GM23338 (cell line): ENCODE data around the gene CYB5RL. TPM values are rescaled to one million over a fixed set of nuclear protein-coding genes. Genes with fewer than 3 reads are reported as not detected.
A peak's percentile ranks its signal among the peaks of the same experiment; 100 is the strongest.

Experiments used
- ATAC-seq: fragments of 200-7000 bp; cut with Tn5 transposase; 3 replicates; pipeline ENCODE4 v1.9.1; 2020
- DNase-seq: peaks from one replicate; pipeline ENCODE4 v3.0.0-alpha.2; 2015; ENCODE audit warnings: low spot score
- H2AFZ ChIP-seq: fragments of 200-600 bp; sonication (generic); 2 replicates; pipeline ENCODE4 v1.8.0; 2016; ENCODE audit warnings: antibody characterized with exemption, mild to moderate bottlenecking, moderate library complexity
- H3F3A ChIP-seq: fragments of 200-600 bp; sonication (generic); replicated peaks from 2 replicates; pipeline ENCODE4 v1.8.0; 2017; ENCODE audit warnings: antibody characterized with exemption, mixed run types, low read depth
- H3K27ac ChIP-seq: fragments of 200-600 bp; sonication (generic); 2 replicates; pipeline ENCODE4 v1.6.1; 2016; ENCODE audit warnings: low read depth
- H3K27me3 ChIP-seq: fragments of 200-600 bp; sonication (generic); 2 replicates; pipeline ENCODE4 v1.8.0; 2016; ENCODE audit warnings: mild to moderate bottlenecking, mixed run types, moderate library complexity; ENCODE audit not compliant: insufficient read depth
- H3K36me3 ChIP-seq: fragments of 200-600 bp; sonication (generic); 2 replicates; pipeline ENCODE4 v1.8.0; 2016; ENCODE audit warnings: mild to moderate bottlenecking; ENCODE audit not compliant: insufficient read depth
- H3K4me1 ChIP-seq: fragments of 200-600 bp; sonication (generic); 2 replicates; pipeline ENCODE4 v1.8.0; 2016; ENCODE audit warnings: mild to moderate bottlenecking, moderate library complexity; ENCODE audit not compliant: insufficient read depth
- H3K4me2 ChIP-seq: fragments of 200-600 bp; sonication (generic); 2 replicates; pipeline ENCODE4 v1.7.1; 2017; ENCODE audit warnings: mixed run types
- H3K4me3 ChIP-seq: fragments of 200-600 bp; sonication (generic); 2 replicates; pipeline ENCODE4 v1.6.1; 2016; ENCODE audit warnings: mixed run types
- H3K79me2 ChIP-seq: fragments of 200-600 bp; sonication (generic); replicated peaks from 2 replicates; pipeline ENCODE4 v1.8.0; 2017; ENCODE audit warnings: mild to moderate bottlenecking; ENCODE audit not compliant: insufficient read depth
- H3K9me2 ChIP-seq: fragments of 200-600 bp; sonication (generic); 2 replicates; pipeline ENCODE4 v1.8.0; 2017; ENCODE audit not compliant: insufficient read depth
- H4K20me1 ChIP-seq: fragments of 200-600 bp; sonication (generic); replicated peaks from 2 replicates; pipeline ENCODE4 v1.8.0; 2017; ENCODE audit warnings: mild to moderate bottlenecking; ENCODE audit not compliant: insufficient read depth
- H3K27ac Mint-ChIP-seq: 2 replicates; pipeline ENCODE4 v1.8.0; 2020; ENCODE audit warnings: inconsistent platforms, mild to moderate bottlenecking, moderate library complexity, mixed read lengths
- H3K27me3 Mint-ChIP-seq: 3 replicates; pipeline ENCODE4 v1.8.0; 2022; ENCODE audit warnings: low read depth, mild to moderate bottlenecking, moderate library complexity, mixed read lengths, inconsistent platforms; ENCODE audit not compliant: insufficient read depth, poor library complexity
- H3K36me3 Mint-ChIP-seq: 3 replicates; pipeline ENCODE4 v1.8.0; 2021; ENCODE audit warnings: low read depth, mild to moderate bottlenecking, inconsistent platforms, moderate library complexity, mixed read lengths
- H3K4me1 Mint-ChIP-seq: 3 replicates; pipeline ENCODE4 v1.8.0; 2020; ENCODE audit warnings: mild to moderate bottlenecking, inconsistent platforms, mixed read lengths
- H3K4me3 Mint-ChIP-seq: 3 replicates; pipeline ENCODE4 v1.8.0; 2021; ENCODE audit warnings: moderate library complexity, mild to moderate bottlenecking, inconsistent platforms, mixed read lengths
- H3K9me3 Mint-ChIP-seq: 3 replicates; pipeline ENCODE4 v1.8.0; 2020; ENCODE audit warnings: moderate library complexity, mild to moderate bottlenecking, inconsistent platforms, mixed read lengths
- CREB1 ChIP-seq: fragments of 250-450 bp; sonication (Bioruptor Pico); IDR thresholded peaks from 2 replicates; pipeline ENCODE4 v1.5.0; 2020; ENCODE audit warnings: low read depth, mild to moderate bottlenecking, moderate library complexity
- EZH2 ChIP-seq: fragments of 200-600 bp; sonication (generic); IDR thresholded peaks from one replicate; pipeline ENCODE4 v1.8.0; 2017; ENCODE audit warnings: antibody characterized with exemption, mild to moderate bottlenecking, low read depth; ENCODE audit not compliant: unreplicated experiment
- EZH2phosphoT487 ChIP-seq: fragments of 200-600 bp; sonication (generic); IDR thresholded peaks from one replicate; pipeline ENCODE4 v1.8.1; 2018; ENCODE audit warnings: antibody characterized with exemption; ENCODE audit not compliant: unreplicated experiment
- JUNB ChIP-seq: IDR thresholded peaks from one replicate; pipeline ENCODE4 v1.6.1; 2016; ENCODE audit warnings: antibody characterized with exemption; ENCODE audit not compliant: unreplicated experiment
- NANOG ChIP-seq: IDR thresholded peaks from 2 replicates; pipeline ENCODE4 v1.6.1; 2016; ENCODE audit warnings: antibody characterized with exemption, borderline replicate concordance
- POLR2AphosphoS5 ChIP-seq: IDR thresholded peaks from 2 replicates; pipeline ENCODE4 v1.6.1; 2016; ENCODE audit warnings: antibody characterized with exemption, low read depth
- STAT1 ChIP-seq: IDR thresholded peaks from one replicate; pipeline ENCODE4 v1.6.1; 2016; ENCODE audit warnings: antibody characterized with exemption; ENCODE audit not compliant: unreplicated experiment
- ZNF114 ChIP-seq: fragments of 250-450 bp; sonication (Bioruptor Pico); IDR thresholded peaks from 2 replicates; pipeline ENCODE4 v1.5.0; 2020; ENCODE audit warnings: mild to moderate bottlenecking, moderate library complexity
- ZNF331 ChIP-seq: fragments of 250-450 bp; sonication (Bioruptor Pico); IDR thresholded peaks from 2 replicates; pipeline ENCODE4 v1.5.0; 2020; ENCODE audit warnings: low read depth, mild to moderate bottlenecking, moderate library complexity
- polyA plus RNA-seq: library from polyadenylated mRNA; unstranded; fragments of >200 nt; fragmentation: Nextera tagmentation; extraction: Ambion mirVana; gene quantifications from 2 replicates; pipeline ENCODE4 v1.2.1, GENCODE V29; 2016
- total RNA-seq: library from RNA; depleted of rRNA; stranded (reverse); fragments of >200 nt; shearing (Covaris generic); gene quantifications from 2 replicates; pipeline ENCODE4 v1.2.3, GENCODE V29; 2014
- TF ChIP-seq, protein P1 (sequence below): fragments of 250-450 bp; sonication (Bioruptor Pico); IDR thresholded peaks from 2 replicates; pipeline ENCODE4 v1.5.0; 2020; ENCODE audit warnings: mild to moderate bottlenecking, moderate library complexity
- TF ChIP-seq, protein P2 (sequence below): IDR thresholded peaks from 2 replicates; pipeline ENCODE4 v1.6.1; 2016; ENCODE audit warnings: antibody characterized with exemption
- TF ChIP-seq, protein P3 (sequence below): IDR thresholded peaks from one replicate; pipeline ENCODE4 v1.6.1; 2018; ENCODE audit warnings: antibody characterized with exemption; ENCODE audit not compliant: unreplicated experiment
- TF ChIP-seq, protein P4 (sequence below), 2 experiments: fragments of 200-600 bp in 1 of 2; sonication (generic) in 1 of 2; conservative IDR thresholded peaks; 2 replicates each; pipeline versions ENCODE4 v1.5.1 to v1.6.1; 2016 to 2017; ENCODE audit warnings: antibody characterized with exemption in 2 of 2, low read depth in 2 of 2, mild to moderate bottlenecking in 2 of 2, moderate library complexity in 1 of 2

Gene CYB5RL
- total and polyA plus RNA-seq, 2 experiments from 2014 or later: 5.9 to 11.5 TPM

DNA sequence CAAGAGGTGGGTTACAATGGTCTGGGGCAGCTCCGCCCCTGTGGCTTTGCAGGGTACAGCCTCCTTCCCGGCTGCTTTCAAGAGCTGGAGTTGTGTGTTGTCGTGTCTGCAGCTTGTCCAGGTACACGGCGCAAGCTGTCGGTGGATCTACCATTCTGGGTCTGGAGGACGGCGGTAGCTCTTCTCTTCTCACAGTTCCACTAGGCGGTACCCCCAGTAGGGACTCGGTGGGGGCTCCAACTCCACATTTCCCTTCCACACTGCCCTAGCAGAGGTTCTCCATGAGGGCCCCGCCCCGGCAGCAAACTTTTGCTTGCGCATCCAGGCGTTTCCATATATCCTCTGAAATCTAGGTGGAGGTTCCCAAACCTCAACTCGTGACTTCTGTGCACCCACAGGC is 34.7 kb downstream of the CYB5RL start:
- peaks cover 8% of the 10 kb centered on the region for H3K27me3 Mint-ChIP-seq
- TF ChIP-seq, protein P1, sequence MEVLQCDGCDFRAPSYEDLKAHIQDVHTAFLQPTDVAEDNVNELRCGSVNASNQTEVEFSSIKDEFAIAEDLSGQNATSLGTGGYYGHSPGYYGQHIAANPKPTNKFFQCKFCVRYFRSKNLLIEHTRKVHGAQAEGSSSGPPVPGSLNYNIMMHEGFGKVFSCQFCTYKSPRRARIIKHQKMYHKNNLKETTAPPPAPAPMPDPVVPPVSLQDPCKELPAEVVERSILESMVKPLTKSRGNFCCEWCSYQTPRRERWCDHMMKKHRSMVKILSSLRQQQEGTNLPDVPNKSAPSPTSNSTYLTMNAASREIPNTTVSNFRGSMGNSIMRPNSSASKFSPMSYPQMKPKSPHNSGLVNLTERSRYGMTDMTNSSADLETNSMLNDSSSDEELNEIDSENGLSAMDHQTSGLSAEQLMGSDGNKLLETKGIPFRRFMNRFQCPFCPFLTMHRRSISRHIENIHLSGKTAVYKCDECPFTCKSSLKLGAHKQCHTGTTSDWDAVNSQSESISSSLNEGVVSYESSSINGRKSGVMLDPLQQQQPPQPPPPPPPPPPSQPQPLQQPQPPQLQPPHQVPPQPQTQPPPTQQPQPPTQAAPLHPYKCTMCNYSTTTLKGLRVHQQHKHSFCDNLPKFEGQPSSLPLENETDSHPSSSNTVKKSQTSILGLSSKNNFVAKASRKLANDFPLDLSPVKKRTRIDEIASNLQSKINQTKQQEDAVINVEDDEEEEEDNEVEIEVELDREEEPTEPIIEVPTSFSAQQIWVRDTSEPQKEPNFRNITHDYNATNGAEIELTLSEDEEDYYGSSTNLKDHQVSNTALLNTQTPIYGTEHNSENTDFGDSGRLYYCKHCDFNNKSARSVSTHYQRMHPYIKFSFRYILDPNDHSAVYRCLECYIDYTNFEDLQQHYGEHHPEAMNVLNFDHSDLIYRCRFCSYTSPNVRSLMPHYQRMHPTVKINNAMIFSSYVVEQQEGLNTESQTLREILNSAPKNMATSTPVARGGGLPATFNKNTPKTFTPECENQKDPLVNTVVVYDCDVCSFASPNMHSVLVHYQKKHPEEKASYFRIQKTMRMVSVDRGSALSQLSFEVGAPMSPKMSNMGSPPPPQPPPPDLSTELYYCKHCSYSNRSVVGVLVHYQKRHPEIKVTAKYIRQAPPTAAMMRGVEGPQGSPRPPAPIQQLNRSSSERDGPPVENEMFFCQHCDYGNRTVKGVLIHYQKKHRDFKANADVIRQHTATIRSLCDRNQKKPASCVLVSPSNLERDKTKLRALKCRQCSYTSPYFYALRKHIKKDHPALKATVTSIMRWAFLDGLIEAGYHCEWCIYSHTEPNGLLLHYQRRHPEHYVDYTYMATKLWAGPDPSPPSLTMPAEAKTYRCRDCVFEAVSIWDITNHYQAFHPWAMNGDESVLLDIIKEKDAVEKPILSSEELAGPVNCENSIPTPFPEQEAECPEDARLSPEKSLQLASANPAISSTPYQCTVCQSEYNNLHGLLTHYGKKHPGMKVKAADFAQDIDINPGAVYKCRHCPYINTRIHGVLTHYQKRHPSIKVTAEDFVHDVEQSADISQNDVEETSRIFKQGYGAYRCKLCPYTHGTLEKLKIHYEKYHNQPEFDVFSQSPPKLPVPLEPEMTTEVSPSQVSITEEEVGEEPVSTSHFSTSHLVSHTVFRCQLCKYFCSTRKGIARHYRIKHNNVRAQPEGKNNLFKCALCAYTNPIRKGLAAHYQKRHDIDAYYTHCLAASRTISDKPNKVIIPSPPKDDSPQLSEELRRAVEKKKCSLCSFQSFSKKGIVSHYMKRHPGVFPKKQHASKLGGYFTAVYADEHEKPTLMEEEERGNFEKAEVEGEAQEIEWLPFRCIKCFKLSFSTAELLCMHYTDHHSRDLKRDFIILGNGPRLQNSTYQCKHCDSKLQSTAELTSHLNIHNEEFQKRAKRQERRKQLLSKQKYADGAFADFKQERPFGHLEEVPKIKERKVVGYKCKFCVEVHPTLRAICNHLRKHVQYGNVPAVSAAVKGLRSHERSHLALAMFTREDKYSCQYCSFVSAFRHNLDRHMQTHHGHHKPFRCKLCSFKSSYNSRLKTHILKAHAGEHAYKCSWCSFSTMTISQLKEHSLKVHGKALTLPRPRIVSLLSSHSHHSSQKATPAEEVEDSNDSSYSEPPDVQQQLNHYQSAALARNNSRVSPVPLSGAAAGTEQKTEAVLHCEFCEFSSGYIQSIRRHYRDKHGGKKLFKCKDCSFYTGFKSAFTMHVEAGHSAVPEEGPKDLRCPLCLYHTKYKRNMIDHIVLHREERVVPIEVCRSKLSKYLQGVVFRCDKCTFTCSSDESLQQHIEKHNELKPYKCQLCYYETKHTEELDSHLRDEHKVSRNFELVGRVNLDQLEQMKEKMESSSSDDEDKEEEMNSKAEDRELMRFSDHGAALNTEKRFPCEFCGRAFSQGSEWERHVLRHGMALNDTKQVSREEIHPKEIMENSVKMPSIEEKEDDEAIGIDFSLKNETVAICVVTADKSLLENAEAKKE (CRISPR knock-in tag): no peak
- TF ChIP-seq EZH2: no peak
- TF ChIP-seq, protein P2, sequence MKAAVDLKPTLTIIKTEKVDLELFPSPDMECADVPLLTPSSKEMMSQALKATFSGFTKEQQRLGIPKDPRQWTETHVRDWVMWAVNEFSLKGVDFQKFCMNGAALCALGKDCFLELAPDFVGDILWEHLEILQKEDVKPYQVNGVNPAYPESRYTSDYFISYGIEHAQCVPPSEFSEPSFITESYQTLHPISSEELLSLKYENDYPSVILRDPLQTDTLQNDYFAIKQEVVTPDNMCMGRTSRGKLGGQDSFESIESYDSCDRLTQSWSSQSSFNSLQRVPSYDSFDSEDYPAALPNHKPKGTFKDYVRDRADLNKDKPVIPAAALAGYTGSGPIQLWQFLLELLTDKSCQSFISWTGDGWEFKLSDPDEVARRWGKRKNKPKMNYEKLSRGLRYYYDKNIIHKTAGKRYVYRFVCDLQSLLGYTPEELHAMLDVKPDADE: no peak
- TF ChIP-seq JUNB: no peak
- no peak for TF ChIP-seq CREB1 (CRISPR knock-in tag)
- TF ChIP-seq ZNF331 (CRISPR knock-in tag): no peak
- no peak for TF ChIP-seq STAT1
- no peak for TF ChIP-seq EZH2phosphoT487
- TF ChIP-seq, protein P3, sequence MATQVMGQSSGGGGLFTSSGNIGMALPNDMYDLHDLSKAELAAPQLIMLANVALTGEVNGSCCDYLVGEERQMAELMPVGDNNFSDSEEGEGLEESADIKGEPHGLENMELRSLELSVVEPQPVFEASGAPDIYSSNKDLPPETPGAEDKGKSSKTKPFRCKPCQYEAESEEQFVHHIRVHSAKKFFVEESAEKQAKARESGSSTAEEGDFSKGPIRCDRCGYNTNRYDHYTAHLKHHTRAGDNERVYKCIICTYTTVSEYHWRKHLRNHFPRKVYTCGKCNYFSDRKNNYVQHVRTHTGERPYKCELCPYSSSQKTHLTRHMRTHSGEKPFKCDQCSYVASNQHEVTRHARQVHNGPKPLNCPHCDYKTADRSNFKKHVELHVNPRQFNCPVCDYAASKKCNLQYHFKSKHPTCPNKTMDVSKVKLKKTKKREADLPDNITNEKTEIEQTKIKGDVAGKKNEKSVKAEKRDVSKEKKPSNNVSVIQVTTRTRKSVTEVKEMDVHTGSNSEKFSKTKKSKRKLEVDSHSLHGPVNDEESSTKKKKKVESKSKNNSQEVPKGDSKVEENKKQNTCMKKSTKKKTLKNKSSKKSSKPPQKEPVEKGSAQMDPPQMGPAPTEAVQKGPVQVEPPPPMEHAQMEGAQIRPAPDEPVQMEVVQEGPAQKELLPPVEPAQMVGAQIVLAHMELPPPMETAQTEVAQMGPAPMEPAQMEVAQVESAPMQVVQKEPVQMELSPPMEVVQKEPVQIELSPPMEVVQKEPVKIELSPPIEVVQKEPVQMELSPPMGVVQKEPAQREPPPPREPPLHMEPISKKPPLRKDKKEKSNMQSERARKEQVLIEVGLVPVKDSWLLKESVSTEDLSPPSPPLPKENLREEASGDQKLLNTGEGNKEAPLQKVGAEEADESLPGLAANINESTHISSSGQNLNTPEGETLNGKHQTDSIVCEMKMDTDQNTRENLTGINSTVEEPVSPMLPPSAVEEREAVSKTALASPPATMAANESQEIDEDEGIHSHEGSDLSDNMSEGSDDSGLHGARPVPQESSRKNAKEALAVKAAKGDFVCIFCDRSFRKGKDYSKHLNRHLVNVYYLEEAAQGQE: no peak
- TF ChIP-seq, protein P4, sequence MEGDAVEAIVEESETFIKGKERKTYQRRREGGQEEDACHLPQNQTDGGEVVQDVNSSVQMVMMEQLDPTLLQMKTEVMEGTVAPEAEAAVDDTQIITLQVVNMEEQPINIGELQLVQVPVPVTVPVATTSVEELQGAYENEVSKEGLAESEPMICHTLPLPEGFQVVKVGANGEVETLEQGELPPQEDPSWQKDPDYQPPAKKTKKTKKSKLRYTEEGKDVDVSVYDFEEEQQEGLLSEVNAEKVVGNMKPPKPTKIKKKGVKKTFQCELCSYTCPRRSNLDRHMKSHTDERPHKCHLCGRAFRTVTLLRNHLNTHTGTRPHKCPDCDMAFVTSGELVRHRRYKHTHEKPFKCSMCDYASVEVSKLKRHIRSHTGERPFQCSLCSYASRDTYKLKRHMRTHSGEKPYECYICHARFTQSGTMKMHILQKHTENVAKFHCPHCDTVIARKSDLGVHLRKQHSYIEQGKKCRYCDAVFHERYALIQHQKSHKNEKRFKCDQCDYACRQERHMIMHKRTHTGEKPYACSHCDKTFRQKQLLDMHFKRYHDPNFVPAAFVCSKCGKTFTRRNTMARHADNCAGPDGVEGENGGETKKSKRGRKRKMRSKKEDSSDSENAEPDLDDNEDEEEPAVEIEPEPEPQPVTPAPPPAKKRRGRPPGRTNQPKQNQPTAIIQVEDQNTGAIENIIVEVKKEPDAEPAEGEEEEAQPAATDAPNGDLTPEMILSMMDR (conservative IDR thresholded peaks at IDR 0.05; ENCODE audit: low read depth in 2 of 2): no peak
- TF ChIP-seq POLR2AphosphoS5: no peak
- no peak for TF ChIP-seq ZNF114 (CRISPR knock-in tag)
- no peak for TF ChIP-seq NANOG
- Histone ChIP-seq H3K4me2 (no peak overlapping the region), H3K36me3 (no peaks in the 10 kb centered on the region), H3F3A (no peaks in the 10 kb centered on the region), H3K27me3 (no peaks in the 10 kb centered on the region), H4K20me1 (no peaks in the 10 kb centered on the region), H3K4me3 (no peak overlapping the region), H3K79me2 (no peaks in the 10 kb centered on the region), H3K27ac (no peak overlapping the region), H2AFZ (no peak overlapping the region), H3K9me2 (no peaks in the 10 kb centered on the region), H3K4me1 (no peaks in the 10 kb centered on the region)
- peak; percentile 20 for DNase-seq
- peaks cover 7% of the 10 kb centered on the region; the same call in 1 of the 3 replicates for H3K4me1 Mint-ChIP-seq
- no peaks in the 10 kb centered on the region for H3K36me3 Mint-ChIP-seq
- H3K9me3 Mint-ChIP-seq: no peaks in the 10 kb centered on the region
- ATAC-seq: peak; percentile 40; the same call in 1 of the 3 replicates
- H3K4me3 Mint-ChIP-seq: no peak overlapping the region
- H3K27ac Mint-ChIP-seq: no peak overlapping the region
